AG10803 (cell line): ENCODE measurements around the gene CLASP2.
"Not testable (repeated sequence)": the region's sequence is repeated elsewhere in the genome, so short reads cannot be mapped to it uniquely, and the experiment has no call there.

ENCODE experiments used
- DNase-seq: peaks from one replicate; pipeline ENCODE4 v3.0.0; 2010; ENCODE audit warnings: low read depth
- H3K4me3 ChIP-seq: 2 replicates; pipeline ENCODE4 v1.5.1; 2011; ENCODE audit warnings: mild to moderate bottlenecking, low read length, control low read depth
- CTCF ChIP-seq: conservative IDR thresholded peaks from 2 replicates; pipeline ENCODE4 v1.5.1; 2011; ENCODE audit warnings: mild to moderate bottlenecking, low read length, control low read depth, inconsistent platforms

CLASP2 gene

GRCh38 chr3:33447958-33448357, 270.1 kb downstream of the CLASP2 start:
- H3K4me3 ChIP-seq, result no peak overlapping the region
- DNase-seq, result no peak
- no peak for TF ChIP-seq CTCF

DNA sequence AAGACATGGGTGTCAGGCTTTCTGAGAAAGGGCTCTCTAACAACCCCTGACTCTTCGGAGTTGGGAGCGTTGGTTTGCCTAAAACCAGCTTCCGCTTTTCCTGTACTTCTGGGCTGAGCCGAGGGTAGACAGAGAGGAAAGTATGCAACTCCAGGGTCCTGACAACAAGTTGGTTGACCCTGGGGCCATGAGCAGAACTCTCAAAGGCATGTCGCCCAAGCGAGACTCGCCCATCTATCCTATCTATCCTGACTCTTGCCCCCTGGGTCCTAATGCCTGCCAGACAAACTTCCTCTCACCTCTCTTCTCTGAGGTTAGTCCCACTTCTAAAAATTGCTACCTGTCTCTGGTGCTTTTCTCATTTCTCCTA, 270.8 kb downstream of the CLASP2 start:
- H3K4me3 ChIP-seq, result not testable (repeated sequence)

More for the DNA sequence above, 270.8 kb downstream of the CLASP2 start:
- DNase-seq, result not testable (repeated sequence)
